Peyer's patch (tissue), 4 donors: Measurements from ENCODE around the gene DIAPH2. TPM values are rescaled to one million over a fixed set of nuclear protein-coding genes. Genes with fewer than 3 reads are reported as not detected.
"Not testable (repeated sequence)": the region's sequence is repeated elsewhere in the genome, so short reads cannot be mapped to it uniquely, and the experiment has no call there.

Experiments
- DNase-seq, 3 donors: peaks; one replicate each; pipeline ENCODE4 v3.0.0-alpha.2; 2017 to 2019
- H3K27ac ChIP-seq, 4 donors: fragments of 200-600 bp; sonication (generic); one replicate each; pipeline ENCODE4 v1.5.1; 2016 to 2019
- H3K27me3 ChIP-seq, 2 donors: fragments of 200-600 bp; sonication (generic); one replicate each; pipeline ENCODE4 v1.5.1; 2019
- H3K36me3 ChIP-seq, 3 donors: fragments of 200-600 bp; sonication (generic); one replicate each; pipeline ENCODE4 v1.5.1; 2016 to 2019
- H3K4me1 ChIP-seq, 4 donors: fragments of 200-600 bp; sonication (generic); one replicate each; pipeline ENCODE4 v1.5.1; 2016 to 2019
- H3K4me3 ChIP-seq, 4 donors: fragments of 200-600 bp; sonication (generic); 1 replicate in 3 of 4; 2 replicates in 1 of 4; pipeline ENCODE4 v1.5.1; 2016 to 2019; ENCODE audit warnings: mild to moderate bottlenecking in 1 of 4
- H3K9me3 ChIP-seq, 4 donors: fragments of 200-600 bp; sonication (generic); one replicate each; pipeline ENCODE4 v1.5.1; 2016 to 2019; ENCODE audit warnings: mild to moderate bottlenecking in 1 of 4
- POLR2A ChIP-seq, 2 donors: fragments of 450-650 bp; IDR thresholded peaks; one replicate each; pipeline ENCODE4 v1.5.1; 2017; ENCODE audit warnings: antibody characterized with exemption in 2 of 2, mild to moderate bottlenecking in 2 of 2, moderate library complexity in 2 of 2
- total RNA-seq, 4 donors: library from RNA; depleted of rRNA; stranded (reverse); fragments of >200 nt; gene quantifications; one replicate each; pipeline ENCODE4 v1.1.0, GENCODE V29; 2016
- TF ChIP-seq, protein P1 (sequence below), 6 experiments: fragments of 450-650 bp in 4 of 6; fragments of 200-600 bp in 2 of 6; sonication (generic) in 1 of 6; IDR thresholded peaks; one replicate each; pipeline ENCODE4 v1.5.1; 2017 to 2019; ENCODE audit warnings: antibody characterized with exemption in 6 of 6, mild to moderate bottlenecking in 3 of 6, moderate library complexity in 1 of 6

DIAPH2 gene
- total RNA-seq, 4 donors from 2014 or later, result 15.1 to 114 (median 33.0) TPM

DNA sequence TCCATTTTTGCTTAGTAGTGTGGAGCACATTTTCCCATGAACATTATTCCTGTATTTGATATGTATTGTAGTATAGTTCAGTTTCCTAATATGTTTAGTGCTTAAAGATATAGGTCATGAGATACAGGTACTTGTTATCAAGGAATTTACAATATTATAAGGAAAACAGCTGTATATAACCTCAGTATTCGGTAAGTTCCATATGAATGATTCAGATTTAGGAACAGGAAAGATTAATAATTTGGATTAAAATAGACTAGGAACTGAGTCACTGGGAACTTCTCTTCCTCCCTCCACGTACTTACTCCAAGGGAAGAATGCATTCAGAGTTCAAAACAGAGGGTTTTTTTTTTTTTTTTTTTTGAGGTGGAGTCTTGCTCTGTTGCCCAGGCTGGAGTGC lies 20.0 kb downstream of the DIAPH2 start:
- TF ChIP-seq POLR2A (IDR thresholded peaks at IDR 0.05), result no peak
- TF ChIP-seq, protein P1, sequence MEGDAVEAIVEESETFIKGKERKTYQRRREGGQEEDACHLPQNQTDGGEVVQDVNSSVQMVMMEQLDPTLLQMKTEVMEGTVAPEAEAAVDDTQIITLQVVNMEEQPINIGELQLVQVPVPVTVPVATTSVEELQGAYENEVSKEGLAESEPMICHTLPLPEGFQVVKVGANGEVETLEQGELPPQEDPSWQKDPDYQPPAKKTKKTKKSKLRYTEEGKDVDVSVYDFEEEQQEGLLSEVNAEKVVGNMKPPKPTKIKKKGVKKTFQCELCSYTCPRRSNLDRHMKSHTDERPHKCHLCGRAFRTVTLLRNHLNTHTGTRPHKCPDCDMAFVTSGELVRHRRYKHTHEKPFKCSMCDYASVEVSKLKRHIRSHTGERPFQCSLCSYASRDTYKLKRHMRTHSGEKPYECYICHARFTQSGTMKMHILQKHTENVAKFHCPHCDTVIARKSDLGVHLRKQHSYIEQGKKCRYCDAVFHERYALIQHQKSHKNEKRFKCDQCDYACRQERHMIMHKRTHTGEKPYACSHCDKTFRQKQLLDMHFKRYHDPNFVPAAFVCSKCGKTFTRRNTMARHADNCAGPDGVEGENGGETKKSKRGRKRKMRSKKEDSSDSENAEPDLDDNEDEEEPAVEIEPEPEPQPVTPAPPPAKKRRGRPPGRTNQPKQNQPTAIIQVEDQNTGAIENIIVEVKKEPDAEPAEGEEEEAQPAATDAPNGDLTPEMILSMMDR (IDR thresholded peaks at IDR 0.05), result no peak
- Histone ChIP-seq H3K9me3 (no peaks in the 10 kb centered on the region), H3K36me3 (no peaks in the 10 kb centered on the region), H3K4me3 (no peak overlapping the region), H3K4me1 (peaks cover 0 to 3% (median 0%) of the 10 kb centered on the region in 4 donors), H3K27me3 (no peaks in the 10 kb centered on the region), H3K27ac (no peak overlapping the region)
- no peak for DNase-seq

DNA sequence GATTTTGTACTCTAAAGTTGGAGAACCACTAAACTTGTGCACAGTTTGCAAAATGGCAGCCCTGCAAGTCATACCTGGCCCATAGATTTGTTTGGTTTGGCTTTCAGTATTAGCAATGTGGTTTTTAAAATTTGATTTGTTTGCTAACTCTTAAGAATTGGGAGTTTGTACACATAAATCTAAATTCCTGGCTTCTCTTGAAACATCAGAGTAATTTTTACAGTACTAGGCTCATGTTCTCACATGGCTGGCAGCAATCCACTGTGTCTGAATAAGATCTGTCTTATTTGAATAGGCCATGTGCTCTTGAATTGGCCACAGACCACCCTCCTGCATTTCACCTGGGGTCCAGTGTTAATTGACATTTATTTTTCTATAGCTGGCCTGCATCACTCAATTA lies 21.3 kb downstream of the DIAPH2 start:
- no peak for TF ChIP-seq POLR2A (IDR thresholded peaks at IDR 0.05)
- TF ChIP-seq, protein P1 (IDR thresholded peaks at IDR 0.05), result no peak
- Histone ChIP-seq H3K27me3 (no peaks in the 10 kb centered on the region), H3K4me1 (peaks cover 0 to 3% (median 0%) of the 10 kb centered on the region in 4 donors), H3K9me3 (no peaks in the 10 kb centered on the region), H3K4me3 (no peak overlapping the region), H3K27ac (no peak overlapping the region), H3K36me3 (no peaks in the 10 kb centered on the region)
- DNase-seq, result no peak

DNA sequence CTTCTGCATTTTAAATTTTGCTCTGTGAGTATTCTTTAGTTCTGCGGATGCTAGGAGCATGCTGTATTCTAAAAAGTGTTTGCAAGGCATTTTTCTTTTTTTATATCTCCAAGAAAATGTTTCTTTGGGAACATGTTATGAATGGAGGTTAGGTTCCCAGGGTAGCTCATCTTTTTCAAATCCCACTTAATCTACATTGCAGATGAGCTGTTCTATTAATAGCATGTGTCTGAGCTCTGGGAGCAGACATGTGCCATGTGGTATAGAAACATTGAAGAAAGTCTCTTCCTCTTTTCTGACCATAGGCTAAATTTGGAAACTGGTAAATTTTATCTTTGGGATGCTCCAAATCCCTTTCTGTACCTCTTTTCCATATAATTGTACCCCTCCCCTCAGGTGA lies 23.2 kb downstream of the DIAPH2 start:
- Histone ChIP-seq H3K36me3 (no peaks in the 10 kb centered on the region), H3K9me3 (no peaks in the 10 kb centered on the region), H3K4me3 (no peak overlapping the region), H3K27me3 (no peaks in the 10 kb centered on the region), H3K4me1 (peaks cover 0 to 3% (median 0%) of the 10 kb centered on the region in 4 donors), H3K27ac (no peak overlapping the region)
- DNase-seq, result no peak
- TF ChIP-seq, protein P1 (IDR thresholded peaks at IDR 0.05), result no peak
- TF ChIP-seq POLR2A (IDR thresholded peaks at IDR 0.05), result no peak

DNA sequence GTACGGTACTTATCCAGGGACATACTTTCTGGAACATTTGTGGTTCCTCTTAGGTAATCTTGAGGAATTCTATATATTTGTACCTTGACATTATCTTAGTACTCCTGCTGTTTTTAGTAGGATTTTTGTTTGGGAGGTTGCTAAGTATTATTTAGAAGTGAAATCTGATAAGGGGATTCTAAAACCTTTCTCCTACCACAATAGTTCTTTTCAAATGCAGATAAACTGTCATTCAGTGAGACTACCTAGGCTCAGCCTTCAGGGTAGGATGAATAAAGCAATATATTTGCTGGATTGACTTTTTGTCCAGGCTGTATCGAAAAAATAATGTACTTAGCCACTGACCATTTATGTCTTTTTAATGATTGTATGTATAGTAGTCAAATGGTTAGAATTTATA lies 25.4 kb downstream of the DIAPH2 start:
- no peaks in the 10 kb centered on the region for H3K4me1 ChIP-seq
- no peaks in the 10 kb centered on the region for H3K36me3 ChIP-seq
- TF ChIP-seq, protein P1 (IDR thresholded peaks at IDR 0.05), result no peak
- TF ChIP-seq POLR2A (IDR thresholded peaks at IDR 0.05), result no peak
- no peaks in the 10 kb centered on the region for H3K9me3 ChIP-seq
- DNase-seq, result no peak
- no peaks in the 10 kb centered on the region for H3K27me3 ChIP-seq
- H3K27ac ChIP-seq, result no peak overlapping the region
- no peak overlapping the region for H3K4me3 ChIP-seq

DNA sequence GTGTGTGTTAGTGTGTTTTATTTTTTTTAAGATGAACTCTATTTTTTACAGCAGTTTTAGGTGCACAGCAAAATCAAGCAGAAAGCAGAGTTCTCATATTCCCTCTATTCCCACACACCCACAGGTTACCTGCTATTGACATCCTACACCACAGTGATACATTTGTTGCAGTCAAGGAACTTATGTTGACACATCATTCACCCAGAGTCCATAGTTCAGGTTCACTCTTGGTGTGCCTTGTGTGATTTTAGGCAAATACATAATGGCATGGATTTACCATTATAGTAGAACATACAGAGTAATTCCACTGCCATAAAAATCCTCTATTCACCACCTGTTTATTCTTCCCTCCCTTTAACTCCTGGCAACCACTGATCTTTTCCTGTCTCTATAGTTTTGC lies 28.7 kb downstream of the DIAPH2 start:
- H3K4me3 ChIP-seq, result no peak overlapping the region
- no peaks in the 10 kb centered on the region for H3K9me3 ChIP-seq
- H3K27ac ChIP-seq, result no peak overlapping the region
- H3K27me3 ChIP-seq, result no peaks in the 10 kb centered on the region
- H3K4me1 ChIP-seq, result no peaks in the 10 kb centered on the region
- no peak for TF ChIP-seq POLR2A (IDR thresholded peaks at IDR 0.05)
- TF ChIP-seq, protein P1 (IDR thresholded peaks at IDR 0.05), result no peak
- DNase-seq, result no peak
- H3K36me3 ChIP-seq, result no peaks in the 10 kb centered on the region

DNA sequence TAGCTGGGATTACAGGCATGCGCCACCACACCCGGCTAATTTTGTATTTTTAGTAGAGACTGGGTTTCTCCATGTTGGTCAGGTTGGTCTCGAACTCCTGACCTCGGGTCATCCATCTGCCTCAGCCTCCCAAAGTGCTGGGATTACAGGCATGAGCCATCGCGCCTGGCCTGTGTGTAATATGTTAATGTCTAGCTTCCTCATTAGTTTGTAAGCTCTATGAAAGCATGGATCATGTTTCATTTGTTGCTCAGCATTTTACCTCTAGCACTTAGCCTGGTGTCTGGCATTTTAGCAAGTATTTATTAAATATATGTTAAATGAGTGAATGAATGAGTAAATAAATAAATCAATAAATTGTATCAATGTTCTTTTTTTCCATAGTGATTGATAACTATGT lies 29.8 kb downstream of the DIAPH2 start:
- not testable (repeated sequence) for H3K4me3 ChIP-seq, H3K27ac ChIP-seq, H3K4me1 ChIP-seq, DNase-seq, H3K27me3 ChIP-seq, H3K9me3 ChIP-seq, H3K36me3 ChIP-seq
